Fibroblast of lung (primary cell): ENCODE data around the gene TRANK1. TPM values are rescaled to one million over a fixed set of nuclear protein-coding genes. Genes with fewer than 3 reads are reported as not detected.

Experiments
- DNase-seq, 2 donors: peaks; one replicate each; pipeline versions ENCODE4 v3.0.0 to v3.0.0-alpha.2; 2010; ENCODE audit warnings: low read depth in 2 of 2
- H2AFZ ChIP-seq: 2 replicates; pipeline ENCODE4 v1.5.1; 2012; ENCODE audit warnings: low read length, control low read depth, inconsistent platforms
- H3K27ac ChIP-seq: 2 replicates; pipeline ENCODE4 v1.5.1; 2011; ENCODE audit warnings: low read length, control low read depth; ENCODE audit not compliant: insufficient read depth
- H3K27me3 ChIP-seq: 2 replicates; pipeline ENCODE4 v1.5.1; 2011; ENCODE audit warnings: mild to moderate bottlenecking, low read length; ENCODE audit not compliant: control insufficient read depth, insufficient read depth
- H3K36me3 ChIP-seq: 2 replicates; pipeline ENCODE4 v1.5.1; 2011; ENCODE audit warnings: low read length; ENCODE audit not compliant: control insufficient read depth, insufficient read depth
- H3K4me1 ChIP-seq: 2 replicates; pipeline ENCODE4 v1.5.1; 2011; ENCODE audit warnings: low read length; ENCODE audit not compliant: control insufficient read depth, insufficient read depth; ENCODE audit errors: extremely low read depth
- H3K4me2 ChIP-seq: 2 replicates; pipeline ENCODE4 v1.5.1; 2011; ENCODE audit warnings: low read length, control low read depth; ENCODE audit not compliant: insufficient read depth; ENCODE audit errors: extremely low read depth
- H3K4me3 ChIP-seq, 4 experiments: fragments of 200-600 bp in 1 of 4; sonication (generic) in 1 of 4; replicated peaks in 1 of 4; 2 replicates each; pipeline ENCODE4 v1.5.1; 2011 to 2016; ENCODE audit warnings: low read length in 4 of 4, low read depth in 3 of 4, mild to moderate bottlenecking in 3 of 4, control low read depth in 2 of 4, inconsistent platforms in 1 of 4, mixed read lengths in 1 of 4; ENCODE audit not compliant: insufficient read depth in 1 of 4; ENCODE audit errors: control extremely low read depth in 1 of 4
- H3K79me2 ChIP-seq: 2 replicates; pipeline ENCODE4 v1.5.1; 2012; ENCODE audit warnings: mild to moderate bottlenecking, low read length, inconsistent platforms; ENCODE audit not compliant: control insufficient read depth, insufficient read depth
- H3K9ac ChIP-seq: 2 replicates; pipeline ENCODE4 v1.5.1; 2011; ENCODE audit warnings: mild to moderate bottlenecking, low read length, control low read depth; ENCODE audit not compliant: insufficient read depth
- H3K9me3 ChIP-seq: 2 replicates; pipeline ENCODE4 v1.5.1; 2012; ENCODE audit warnings: low read depth, low read length; ENCODE audit not compliant: control insufficient read depth, insufficient read depth
- H4K20me1 ChIP-seq: 2 replicates; pipeline ENCODE4 v1.5.1; 2011; ENCODE audit warnings: low read length; ENCODE audit not compliant: control insufficient read depth, insufficient read depth; ENCODE audit errors: extremely low read depth
- EZH2 ChIP-seq: IDR thresholded peaks from 2 replicates; pipeline ENCODE4 v1.5.1; 2012; ENCODE audit warnings: low read length, control low read depth, mild to moderate bottlenecking; ENCODE audit errors: missing control alignments
- polyA plus RNA-seq, 2 donors: library from polyadenylated mRNA; depleted of rRNA in 1 of 2; stranded (reverse) in 1 of 2; unstranded in 1 of 2; fragments of >200 nt; gene quantifications; 2 replicates each; pipeline ENCODE4 v1.2.1, GENCODE V29; 2011 to 2012; ENCODE audit warnings: missing spikeins in 1 of 2
- total RNA-seq: library from RNA; depleted of rRNA; stranded (reverse); fragments of >200 nt; gene quantifications from 2 replicates; pipeline ENCODE4 v1.2.1, GENCODE V29; 2014
- TF ChIP-seq, protein P1 (sequence below), 2 donors: IDR thresholded peaks in 1 of 2; conservative IDR thresholded peaks in 1 of 2; 1 replicate in 1 of 2; 2 replicates in 1 of 2; pipeline ENCODE4 v1.5.1; 2011 to 2012; ENCODE audit warnings: low read length in 2 of 2, control low read depth in 1 of 2, inconsistent platforms in 1 of 2, low read depth in 1 of 2, mild to moderate bottlenecking in 1 of 2

TRANK1 gene
- total and polyA plus RNA-seq, 2 donors (not counting 1 experiment from before 2014, with no cell fraction given) = 9.1 to 28.6 TPM

DNA sequence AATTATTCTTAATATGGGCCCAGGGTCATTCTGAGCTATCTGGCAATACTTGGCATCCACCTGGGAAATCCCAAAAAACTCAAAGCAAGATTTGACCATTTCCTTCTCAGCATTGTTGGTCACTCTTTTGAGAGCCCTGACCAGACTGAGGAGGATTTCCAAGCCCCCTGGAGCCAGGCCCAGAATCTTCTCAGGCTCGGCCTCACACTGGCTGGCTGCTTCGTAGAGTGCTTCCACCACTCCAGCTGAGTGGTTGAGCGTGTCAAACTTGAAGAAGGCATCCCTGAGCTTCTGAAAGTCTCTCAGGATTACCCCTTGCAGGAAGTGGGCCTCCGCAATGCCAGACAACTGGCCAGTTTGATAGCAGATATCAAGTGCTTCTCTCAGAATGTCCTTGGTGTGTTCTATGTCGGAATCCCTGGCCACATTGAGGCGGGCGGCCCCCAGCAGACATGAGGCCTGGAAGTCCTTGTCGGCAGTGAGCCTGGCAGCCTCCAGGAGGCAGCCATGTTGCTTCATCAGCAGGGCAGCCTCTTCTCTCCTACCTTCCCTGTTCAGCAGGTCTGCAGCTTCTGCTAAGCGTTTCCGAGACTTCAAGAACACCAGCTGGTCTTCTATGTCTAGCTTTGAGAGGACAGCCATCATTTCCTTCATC lies 111.6 kb downstream of the TRANK1 start:
- TF ChIP-seq EZH2 = no peak
- TF ChIP-seq, protein P1, sequence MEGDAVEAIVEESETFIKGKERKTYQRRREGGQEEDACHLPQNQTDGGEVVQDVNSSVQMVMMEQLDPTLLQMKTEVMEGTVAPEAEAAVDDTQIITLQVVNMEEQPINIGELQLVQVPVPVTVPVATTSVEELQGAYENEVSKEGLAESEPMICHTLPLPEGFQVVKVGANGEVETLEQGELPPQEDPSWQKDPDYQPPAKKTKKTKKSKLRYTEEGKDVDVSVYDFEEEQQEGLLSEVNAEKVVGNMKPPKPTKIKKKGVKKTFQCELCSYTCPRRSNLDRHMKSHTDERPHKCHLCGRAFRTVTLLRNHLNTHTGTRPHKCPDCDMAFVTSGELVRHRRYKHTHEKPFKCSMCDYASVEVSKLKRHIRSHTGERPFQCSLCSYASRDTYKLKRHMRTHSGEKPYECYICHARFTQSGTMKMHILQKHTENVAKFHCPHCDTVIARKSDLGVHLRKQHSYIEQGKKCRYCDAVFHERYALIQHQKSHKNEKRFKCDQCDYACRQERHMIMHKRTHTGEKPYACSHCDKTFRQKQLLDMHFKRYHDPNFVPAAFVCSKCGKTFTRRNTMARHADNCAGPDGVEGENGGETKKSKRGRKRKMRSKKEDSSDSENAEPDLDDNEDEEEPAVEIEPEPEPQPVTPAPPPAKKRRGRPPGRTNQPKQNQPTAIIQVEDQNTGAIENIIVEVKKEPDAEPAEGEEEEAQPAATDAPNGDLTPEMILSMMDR (conservative IDR thresholded peaks at IDR 0.05 in 1 of 2, IDR thresholded peaks at IDR 0.05 in 1 of 2; ENCODE audit: low read depth in 1 of 2, low read length in 2 of 2) = no peak
- H2AFZ ChIP-seq = no peak overlapping the region
- H3K36me3 ChIP-seq = no peaks in the 10 kb centered on the region
- no peak overlapping the region for H3K4me3 ChIP-seq
- H4K20me1 ChIP-seq = no peaks in the 10 kb centered on the region
- no peak for DNase-seq
- no peak overlapping the region for H3K4me2 ChIP-seq
- H3K9me3 ChIP-seq = no peaks in the 10 kb centered on the region
- no peak overlapping the region for H3K27ac ChIP-seq
- H3K79me2 ChIP-seq = no peaks in the 10 kb centered on the region
- H3K27me3 ChIP-seq = no peaks in the 10 kb centered on the region
- H3K4me1 ChIP-seq = no peaks in the 10 kb centered on the region
- H3K9ac ChIP-seq = no peak overlapping the region

DNA sequence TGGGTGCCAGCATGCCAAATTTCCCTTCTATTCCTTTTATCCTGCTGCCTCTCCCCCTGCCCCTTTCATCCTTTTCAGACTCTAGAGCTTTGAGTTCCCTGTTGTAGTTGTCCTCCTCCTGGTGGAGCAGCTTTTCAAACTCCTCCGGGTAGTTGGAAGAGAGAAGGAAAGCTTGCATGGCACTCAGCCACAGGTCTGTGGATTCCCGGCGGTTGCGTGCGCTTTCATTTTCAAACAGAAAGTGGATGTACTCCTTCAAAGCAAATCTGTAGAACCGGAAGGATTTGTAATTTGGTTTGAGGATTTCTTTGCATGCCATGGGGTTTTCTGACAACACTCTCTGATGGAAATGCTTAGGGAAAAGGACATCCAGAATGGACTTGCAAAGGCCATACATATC lies 112.4 kb downstream of the TRANK1 start:
- Histone ChIP-seq H4K20me1 (no peaks in the 10 kb centered on the region), H3K9me3 (no peaks in the 10 kb centered on the region), H3K79me2 (no peaks in the 10 kb centered on the region), H3K9ac (no peak overlapping the region), H3K36me3 (no peaks in the 10 kb centered on the region), H2AFZ (no peak overlapping the region), H3K4me3 (no peak overlapping the region), H3K27ac (no peak overlapping the region), H3K4me1 (no peaks in the 10 kb centered on the region), H3K27me3 (no peaks in the 10 kb centered on the region), H3K4me2 (no peak overlapping the region)
- DNase-seq = no peak
- TF ChIP-seq, protein P1 (conservative IDR thresholded peaks at IDR 0.05 in 1 of 2, IDR thresholded peaks at IDR 0.05 in 1 of 2; ENCODE audit: low read depth in 1 of 2, low read length in 2 of 2) = no peak
- no peak for TF ChIP-seq EZH2

DNA sequence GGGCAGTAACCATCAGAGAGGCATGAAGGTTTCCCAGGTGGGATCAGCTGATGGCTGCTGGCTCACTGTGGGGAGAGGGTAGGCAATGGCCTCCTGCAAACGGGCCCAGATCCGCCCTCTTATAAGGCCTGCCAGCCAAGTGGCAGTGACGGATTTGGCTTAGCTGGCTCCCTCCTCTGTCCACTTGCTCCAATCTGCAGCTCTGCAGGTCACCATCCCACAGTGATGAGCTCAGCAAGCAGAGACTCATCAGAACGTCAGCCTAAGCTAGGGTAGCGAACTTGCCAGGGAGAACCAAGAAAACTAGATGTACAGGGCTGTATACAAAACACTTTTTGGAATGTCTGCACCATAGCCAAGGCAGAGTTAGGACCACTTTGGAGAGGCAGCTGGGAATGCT lies 117.7 kb downstream of the TRANK1 start:
- Histone ChIP-seq H4K20me1 (no peaks in the 10 kb centered on the region), H3K9ac (no peak overlapping the region), H3K4me1 (no peaks in the 10 kb centered on the region), H3K9me3 (no peaks in the 10 kb centered on the region), H2AFZ (no peak overlapping the region), H3K36me3 (no peaks in the 10 kb centered on the region), H3K27me3 (no peaks in the 10 kb centered on the region), H3K27ac (no peak overlapping the region), H3K79me2 (no peaks in the 10 kb centered on the region), H3K4me3 (no peak overlapping the region), H3K4me2 (no peak overlapping the region)
- DNase-seq = peak in 1 of 2 donors; percentile 6
- no peak for TF ChIP-seq EZH2
- TF ChIP-seq, protein P1 (conservative IDR thresholded peaks at IDR 0.05 in 1 of 2, IDR thresholded peaks at IDR 0.05 in 1 of 2; ENCODE audit: low read depth in 1 of 2, low read length in 2 of 2) = no peak
